GM10266 (cell line): Measurements from ENCODE around the gene CREB3.

ENCODE experiments used
- DNase-seq: peaks from one replicate; pipeline ENCODE4 v3.0.0; 2012; ENCODE audit errors: extremely low spot score
- TF ChIP-seq, protein P1 (sequence below): IDR thresholded peaks from 2 replicates; pipeline ENCODE4 v1.5.1; 2012; ENCODE audit warnings: mild to moderate bottlenecking, low read depth; ENCODE audit not compliant: control insufficient read depth, insufficient read depth; ENCODE audit errors: missing control alignments

CREB3 gene

DNA sequence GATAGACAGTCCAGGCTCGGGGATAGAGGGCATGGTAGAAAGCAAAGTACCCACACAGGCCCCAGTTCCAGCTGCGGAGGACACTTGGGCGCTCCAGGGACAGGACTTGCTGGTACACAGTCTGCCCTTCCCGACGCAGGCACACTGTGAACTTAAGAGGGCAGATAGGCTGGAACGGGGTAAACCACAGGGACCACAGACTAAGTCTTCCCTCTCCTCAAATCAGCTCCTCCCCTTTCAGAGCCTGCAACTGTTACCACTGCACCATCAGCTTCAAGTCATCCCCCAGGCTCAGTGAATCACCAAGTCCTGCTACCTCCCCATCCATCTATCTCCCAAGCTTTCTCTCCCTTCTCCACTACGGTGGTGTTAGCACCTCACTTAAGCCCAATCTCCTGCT, 9.3 kb downstream of the CREB3 start:
- TF ChIP-seq, protein P1, sequence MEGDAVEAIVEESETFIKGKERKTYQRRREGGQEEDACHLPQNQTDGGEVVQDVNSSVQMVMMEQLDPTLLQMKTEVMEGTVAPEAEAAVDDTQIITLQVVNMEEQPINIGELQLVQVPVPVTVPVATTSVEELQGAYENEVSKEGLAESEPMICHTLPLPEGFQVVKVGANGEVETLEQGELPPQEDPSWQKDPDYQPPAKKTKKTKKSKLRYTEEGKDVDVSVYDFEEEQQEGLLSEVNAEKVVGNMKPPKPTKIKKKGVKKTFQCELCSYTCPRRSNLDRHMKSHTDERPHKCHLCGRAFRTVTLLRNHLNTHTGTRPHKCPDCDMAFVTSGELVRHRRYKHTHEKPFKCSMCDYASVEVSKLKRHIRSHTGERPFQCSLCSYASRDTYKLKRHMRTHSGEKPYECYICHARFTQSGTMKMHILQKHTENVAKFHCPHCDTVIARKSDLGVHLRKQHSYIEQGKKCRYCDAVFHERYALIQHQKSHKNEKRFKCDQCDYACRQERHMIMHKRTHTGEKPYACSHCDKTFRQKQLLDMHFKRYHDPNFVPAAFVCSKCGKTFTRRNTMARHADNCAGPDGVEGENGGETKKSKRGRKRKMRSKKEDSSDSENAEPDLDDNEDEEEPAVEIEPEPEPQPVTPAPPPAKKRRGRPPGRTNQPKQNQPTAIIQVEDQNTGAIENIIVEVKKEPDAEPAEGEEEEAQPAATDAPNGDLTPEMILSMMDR: no peak
- no peak for DNase-seq

DNA sequence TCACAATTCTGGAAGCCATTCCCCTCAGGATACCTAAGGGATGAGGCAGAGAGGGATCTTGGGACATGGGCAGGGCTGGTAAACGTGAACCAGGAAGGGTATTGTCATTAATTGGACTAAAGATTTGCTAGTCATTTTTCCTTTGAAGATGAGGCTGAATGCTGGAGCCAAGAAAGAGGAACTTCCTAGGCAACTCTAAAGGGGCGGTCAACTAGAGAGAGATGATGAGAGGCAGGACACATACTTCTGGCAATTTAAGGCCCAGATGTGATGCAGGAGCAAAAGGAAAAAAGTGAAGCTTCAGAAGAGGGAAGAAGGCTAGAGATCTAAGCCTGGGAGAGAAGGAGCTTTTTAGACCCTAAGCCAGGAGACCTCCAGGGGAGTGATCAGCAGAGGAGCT, 11.0 kb downstream of the CREB3 start:
- TF ChIP-seq, protein P1: no peak
- DNase-seq: no peak

DNA sequence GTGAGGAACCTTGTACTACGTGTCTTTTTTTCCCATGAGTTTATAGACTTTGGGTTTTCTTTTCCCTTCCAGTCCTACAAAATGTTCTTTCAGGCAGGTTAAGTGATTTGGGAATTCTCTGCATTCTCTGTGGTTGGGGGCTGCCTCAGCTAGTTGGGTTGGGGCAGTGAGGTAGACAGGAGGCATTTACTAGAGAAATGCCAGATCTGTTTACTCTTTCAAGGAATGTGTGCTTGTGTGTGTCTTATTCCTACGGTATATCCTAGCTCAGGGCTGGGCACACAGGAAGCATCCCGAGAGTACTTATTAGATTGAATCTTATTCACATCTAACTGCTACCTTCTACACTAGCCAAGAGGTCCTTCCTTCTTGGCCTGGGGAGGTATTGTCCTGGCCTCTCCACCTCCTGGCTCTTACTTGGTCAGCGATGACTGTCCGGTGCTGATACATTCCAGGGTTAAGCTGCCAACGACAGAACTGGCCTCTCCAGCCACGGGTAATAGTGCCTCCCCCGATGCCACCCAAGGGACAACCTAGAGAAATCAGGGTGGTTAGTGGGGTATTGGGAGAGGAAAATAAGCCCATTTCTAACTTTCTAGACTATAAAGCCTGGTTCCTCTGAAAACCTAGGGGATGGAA, 11.5 kb downstream of the CREB3 start:
- TF ChIP-seq, protein P1: no peak
- no peak for DNase-seq

DNA sequence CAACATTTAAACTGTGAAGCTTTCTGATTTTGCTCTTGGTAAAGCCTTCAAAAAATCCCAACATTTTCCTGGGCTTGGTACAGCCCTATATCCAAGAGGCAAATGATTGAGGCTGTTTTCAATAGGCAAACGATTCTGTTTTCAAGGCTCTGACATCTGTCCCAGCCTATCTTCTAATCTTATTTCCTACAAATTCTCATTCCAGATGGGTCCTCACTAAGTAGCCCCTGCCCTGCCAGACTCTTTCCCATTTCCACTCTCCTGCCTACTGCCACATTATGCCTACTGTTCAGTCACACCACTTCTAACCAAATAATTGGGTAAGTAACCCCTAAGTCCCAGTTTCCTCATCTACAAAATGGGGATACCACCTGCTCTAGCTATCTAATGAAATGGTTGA, 13.1 kb downstream of the CREB3 start:
- TF ChIP-seq, protein P1: no peak
- no peak for DNase-seq

DNA sequence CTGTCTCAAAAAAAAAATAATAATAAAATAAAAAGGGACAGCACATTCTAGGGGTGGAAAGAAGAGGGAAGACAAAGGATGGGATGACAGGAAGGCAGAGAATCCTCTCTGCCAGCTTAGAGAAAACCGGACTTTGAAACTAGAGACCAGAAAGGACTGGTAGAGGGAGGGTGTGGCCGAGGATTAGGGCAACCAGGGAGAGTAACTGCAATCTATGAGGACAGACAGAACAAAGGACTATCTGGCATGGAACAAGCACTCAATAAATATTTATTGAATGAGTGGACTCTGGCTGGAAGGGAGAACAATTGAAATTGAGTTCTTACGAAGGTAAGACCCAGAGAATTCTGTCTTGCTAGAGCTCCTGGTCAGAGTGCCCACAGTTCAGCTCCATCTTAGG, 14.1 kb downstream of the CREB3 start:
- TF ChIP-seq, protein P1: no peak

DNA sequence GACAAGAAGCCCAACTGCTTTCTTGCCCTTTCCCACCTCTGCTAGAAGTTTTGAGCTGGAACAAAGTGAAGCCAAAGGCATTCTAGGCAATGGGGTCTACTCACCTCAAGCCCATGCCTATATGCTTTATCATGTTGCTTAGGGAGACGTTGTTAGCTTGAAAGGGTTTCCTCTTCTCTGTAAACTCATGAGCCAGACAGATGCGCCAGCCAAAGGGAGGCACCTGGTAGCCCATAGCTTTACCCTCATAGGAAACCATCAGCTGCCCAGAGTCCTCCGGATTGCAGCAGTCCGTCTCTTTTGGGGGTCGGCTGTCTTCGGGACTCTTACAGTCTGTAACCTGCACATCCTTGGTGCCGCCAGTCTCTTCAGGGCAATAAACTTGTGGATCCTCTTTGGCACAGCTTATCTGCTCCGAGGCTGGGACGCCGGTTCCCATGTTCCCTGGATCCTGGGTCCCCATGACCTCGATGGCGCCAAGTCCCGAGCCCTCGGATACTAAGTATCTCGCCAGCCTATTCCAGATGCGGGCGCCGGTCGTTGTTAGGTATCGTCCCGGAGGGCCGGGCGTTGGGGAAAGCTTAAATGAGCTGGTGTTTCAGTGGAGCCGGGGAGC, 15.9 kb downstream of the CREB3 start:
- TF ChIP-seq, protein P1: no peak
- DNase-seq: no peak

More for the DNA sequence above, 14.1 kb downstream of the CREB3 start:
- DNase-seq: no peak

DNA sequence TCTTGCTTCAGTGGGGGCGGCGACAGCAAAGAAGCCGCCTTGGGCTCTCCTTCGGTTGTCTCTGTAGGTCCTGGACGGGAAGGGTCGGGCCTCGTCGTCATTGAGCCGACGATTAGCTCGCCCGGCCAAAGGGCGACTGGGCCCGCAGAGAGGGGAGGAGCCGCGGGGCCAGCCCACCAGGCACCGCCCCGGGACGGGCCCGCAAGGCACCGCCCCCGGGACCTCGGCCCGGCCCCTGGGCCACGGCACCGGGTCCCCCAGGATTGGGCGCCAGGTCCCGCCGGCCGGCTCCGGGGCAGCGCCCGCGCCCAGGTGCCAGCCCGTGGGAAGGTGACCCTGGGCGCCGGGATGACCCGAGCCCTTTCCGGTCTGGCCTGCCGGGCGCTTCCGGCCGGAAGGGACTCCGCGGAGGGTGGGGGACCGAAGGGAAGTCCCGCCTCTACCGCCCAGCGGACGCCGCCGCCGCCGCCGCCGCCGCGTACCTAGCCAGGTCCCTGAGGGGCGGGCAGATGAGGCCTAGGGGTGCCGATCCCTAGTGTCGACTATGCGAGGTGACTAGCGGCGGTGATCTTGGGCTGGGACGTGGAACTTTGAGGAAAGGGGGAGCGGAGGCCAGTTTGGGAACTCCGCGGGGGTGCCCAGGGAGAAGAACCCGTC, 16.5 kb downstream of the CREB3 start, which contains the start of the genes GBA2 and RGP1:
Gene GBA2, minus strand, starts transcription at position 371 of the 657 bp plus-strand sequence. CDS start 524 bp downstream, outside the sequence.
Gene RGP1, plus strand, starts transcription at position 430 of the 657 bp plus-strand sequence. CDS start 469 bp downstream, outside the sequence.
- TF ChIP-seq, protein P1: no peak
- DNase-seq: peak; percentile 88
